Mammary epithelial cell (primary cell): ENCODE measurements around the gene LIMS2.

Experiments used
- CTCF ChIP-seq, 2 donors: IDR thresholded peaks in 1 of 2; conservative IDR thresholded peaks in 1 of 2; 2 replicates each; pipeline ENCODE4 v1.5.1; 2011 to 2012; ENCODE audit warnings: inconsistent platforms in 2 of 2, low read length in 2 of 2, mild to moderate bottlenecking in 2 of 2, control low read depth in 1 of 2, low read depth in 1 of 2; ENCODE audit not compliant: insufficient read depth in 1 of 2; ENCODE audit errors: extremely low read depth in 1 of 2
- EZH2 ChIP-seq: IDR thresholded peaks from 2 replicates; pipeline ENCODE4 v1.6.1; 2012; ENCODE audit warnings: low read length, inconsistent platforms, borderline replicate concordance

GRCh38 chr2:127622561-127623387 lies 52.6 kb downstream of the LIMS2 start:
- TF ChIP-seq CTCF (conservative IDR thresholded peaks at IDR 0.05 in 1 of 2, IDR thresholded peaks at IDR 0.05 in 1 of 2; ENCODE audit: extremely low read depth in 1 of 2, insufficient read depth in 1 of 2, low read depth in 1 of 2, low read length in 2 of 2) (no peak), EZH2 (no peak)
